ENCODE results near the gene SLC6A1. TPM values are rescaled to one million over a fixed set of nuclear protein-coding genes. Genes with fewer than 3 reads are reported as not detected.
A peak's percentile ranks its signal among the peaks of the same experiment; 100 is the strongest.

SLC6A1 gene
- total and polyA plus RNA-seq, 12 donors, result 0.55 to 2.7 (median 1.7) TPM

DNA sequence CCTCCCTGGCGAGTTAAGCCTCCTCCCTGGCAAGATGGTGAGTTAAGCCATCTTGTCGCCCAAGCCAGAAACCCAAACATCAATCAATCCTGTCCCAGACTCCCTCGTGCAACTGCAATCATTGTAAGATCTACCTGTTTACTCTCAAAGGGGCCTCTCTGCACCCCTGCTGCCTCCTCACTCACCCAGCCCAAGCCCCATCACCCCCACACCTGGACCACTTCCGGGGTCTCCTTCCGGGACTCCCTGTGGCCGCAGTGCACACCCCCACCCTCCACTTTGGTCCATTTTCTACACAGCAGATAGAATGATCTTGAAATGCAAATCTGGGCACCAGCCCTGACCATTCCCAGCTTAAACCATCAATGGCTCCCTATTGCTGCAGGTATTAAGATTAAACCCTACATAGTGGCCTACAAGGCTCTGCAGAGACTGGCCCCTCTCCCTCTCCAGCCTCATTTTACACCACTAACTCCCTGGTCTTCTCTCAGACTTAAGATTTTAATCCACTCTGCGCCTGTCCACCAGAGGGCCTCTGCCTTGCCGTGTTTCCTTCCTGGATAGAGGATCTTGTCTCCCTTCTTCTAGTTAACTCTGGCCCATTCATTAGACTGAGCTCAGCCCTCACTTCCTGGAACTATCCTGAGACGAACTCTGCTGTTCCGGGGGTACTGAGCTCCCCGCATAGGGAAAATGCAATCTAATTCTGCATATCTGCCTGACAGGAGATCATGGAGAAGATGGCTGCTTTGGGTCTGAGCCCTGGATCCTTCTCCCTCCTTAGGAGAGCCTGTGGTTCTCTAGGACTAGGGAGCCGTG is 41.9 kb upstream of the SLC6A1 start:
- H3K4me3 ChIP-seq, result peak overlapping the region in 3 of 10 donors; percentile 13 to 32 (median 17)
- H3K4me1 ChIP-seq, result peaks cover 0 to 19% (median 4%) of the 10 kb centered on the region in 9 donors
- intact Hi-C loops (cut with DNase I), result loop anchor here in 1 of 10 donors (2.0 kb wide), 1 partner anchor 108 kb away; no protein-coding TSS in a partner anchor
- peak in 1 of 2 donors; percentile 26 for DNase-seq
- peaks cover 0 to 64% (median 12%) of the 10 kb centered on the region in 7 donors for H3K27me3 ChIP-seq
- peak in 6 of 8 donors; percentile 51 to 66 (median 56) for ATAC-seq
- no peak overlapping the region for H3K27ac ChIP-seq
- no peaks in the 10 kb centered on the region for H3K36me3 ChIP-seq
- H3K9me3 ChIP-seq, result no peaks in the 10 kb centered on the region
- 52 to 53% methylated on average over 12 of the region's 12 CpGs for WGBS, 2 donors
- TF ChIP-seq, protein P1, sequence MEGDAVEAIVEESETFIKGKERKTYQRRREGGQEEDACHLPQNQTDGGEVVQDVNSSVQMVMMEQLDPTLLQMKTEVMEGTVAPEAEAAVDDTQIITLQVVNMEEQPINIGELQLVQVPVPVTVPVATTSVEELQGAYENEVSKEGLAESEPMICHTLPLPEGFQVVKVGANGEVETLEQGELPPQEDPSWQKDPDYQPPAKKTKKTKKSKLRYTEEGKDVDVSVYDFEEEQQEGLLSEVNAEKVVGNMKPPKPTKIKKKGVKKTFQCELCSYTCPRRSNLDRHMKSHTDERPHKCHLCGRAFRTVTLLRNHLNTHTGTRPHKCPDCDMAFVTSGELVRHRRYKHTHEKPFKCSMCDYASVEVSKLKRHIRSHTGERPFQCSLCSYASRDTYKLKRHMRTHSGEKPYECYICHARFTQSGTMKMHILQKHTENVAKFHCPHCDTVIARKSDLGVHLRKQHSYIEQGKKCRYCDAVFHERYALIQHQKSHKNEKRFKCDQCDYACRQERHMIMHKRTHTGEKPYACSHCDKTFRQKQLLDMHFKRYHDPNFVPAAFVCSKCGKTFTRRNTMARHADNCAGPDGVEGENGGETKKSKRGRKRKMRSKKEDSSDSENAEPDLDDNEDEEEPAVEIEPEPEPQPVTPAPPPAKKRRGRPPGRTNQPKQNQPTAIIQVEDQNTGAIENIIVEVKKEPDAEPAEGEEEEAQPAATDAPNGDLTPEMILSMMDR (IDR thresholded peaks at IDR 0.05), result peak; percentile 25 to 63 (median 53)

DNA sequence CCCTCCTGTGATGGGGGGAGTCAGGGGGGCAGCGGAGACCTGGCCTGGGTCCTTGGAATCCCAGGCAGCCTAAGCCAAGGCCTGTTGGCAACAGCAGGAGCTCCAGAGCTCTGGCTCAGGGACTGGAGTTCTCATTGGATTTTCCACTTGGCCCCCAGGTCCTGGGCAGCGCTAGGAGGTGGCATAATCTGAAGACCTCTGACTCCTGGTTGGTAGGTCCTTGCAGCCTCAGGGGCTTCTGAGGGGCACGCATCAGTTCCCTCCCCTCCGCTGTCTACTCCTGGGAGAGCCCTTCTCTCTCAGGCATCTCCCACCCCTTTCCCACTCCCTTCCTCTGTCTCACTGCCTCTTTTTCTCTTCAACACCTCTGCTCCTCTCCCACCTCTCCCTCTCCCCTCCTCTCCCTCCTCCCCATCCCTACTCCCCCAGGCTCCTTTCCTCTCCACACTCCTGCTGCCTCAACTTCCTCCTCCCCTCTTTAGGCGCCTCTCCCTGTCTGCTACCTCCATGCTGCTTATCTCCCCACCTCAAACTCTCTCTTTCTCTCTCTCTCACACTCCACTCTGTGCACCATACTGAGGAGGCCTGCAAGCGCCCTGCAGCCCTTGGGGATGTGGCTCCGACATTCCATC is 41.1 kb upstream of the SLC6A1 start:
- ATAC-seq, result no peak
- peaks cover 0 to 26% (median 6%) of the 10 kb centered on the region in 9 donors for H3K4me1 ChIP-seq
- peak overlapping the region in 3 of 10 donors; percentile 13 to 32 (median 17) for H3K4me3 ChIP-seq
- TF ChIP-seq, protein P1 (IDR thresholded peaks at IDR 0.05), result no peak
- 69 to 81% methylated on average over 7 of the region's 7 CpGs for WGBS, 2 donors
- DNase-seq, result no peak
- peaks cover 0 to 57% (median 12%) of the 10 kb centered on the region in 7 donors for H3K27me3 ChIP-seq
- no peaks in the 10 kb centered on the region for H3K9me3 ChIP-seq
- no peaks in the 10 kb centered on the region for H3K36me3 ChIP-seq
- intact Hi-C loops (cut with DNase I), result loop anchor here in 1 of 10 donors (2.0 kb wide), 1 partner anchor 107 kb away; no protein-coding TSS in a partner anchor
- H3K27ac ChIP-seq, result no peak overlapping the region

DNA sequence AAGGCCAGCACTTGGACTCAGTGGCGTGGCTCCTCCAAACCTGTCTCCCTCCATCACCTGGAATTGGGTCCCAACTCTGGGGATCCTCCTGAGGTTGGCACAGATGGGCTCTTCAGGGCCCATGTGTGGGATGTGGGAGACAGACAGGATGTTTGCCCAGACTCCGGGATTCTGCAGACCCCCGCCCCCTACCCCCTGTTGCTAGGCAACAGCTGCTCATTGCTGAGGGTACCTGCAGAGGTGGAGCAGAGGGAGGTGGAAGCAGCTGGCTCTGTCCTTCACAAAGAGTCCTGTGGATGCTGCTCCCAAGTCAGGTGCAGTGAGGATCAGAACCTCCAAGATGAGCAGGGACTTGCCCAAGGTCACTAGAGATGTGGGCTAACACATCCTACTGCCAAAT is 40.0 kb upstream of the SLC6A1 start:
- intact Hi-C loops (cut with DNase I), result no loop called here

DNA sequence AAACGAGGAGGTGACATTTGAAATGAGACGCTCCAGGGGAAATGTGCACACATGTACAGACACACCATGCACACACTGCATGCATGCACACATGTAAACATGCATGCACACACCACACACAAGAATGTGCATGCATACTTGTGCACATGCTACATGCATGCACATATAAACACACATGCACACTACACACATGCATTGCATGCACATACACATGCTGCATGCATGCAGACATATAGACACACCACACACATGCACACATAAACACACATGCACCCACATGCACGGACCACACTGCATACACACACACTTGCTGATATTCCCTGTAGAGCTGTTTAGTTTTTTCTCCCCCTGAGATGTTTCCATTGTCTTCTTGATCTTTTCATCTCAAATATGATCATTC is 37.8 kb upstream of the SLC6A1 start:
- no peaks in the 10 kb centered on the region for H3K36me3 ChIP-seq
- H3K4me3 ChIP-seq, result no peak overlapping the region
- intact Hi-C loops (cut with DNase I), result no loop called here
- WGBS, 2 donors, result 76 to 84% methylated on average over 3 of the region's 3 CpGs
- TF ChIP-seq, protein P1 (IDR thresholded peaks at IDR 0.05), result no peak
- peaks cover 0 to 27% (median 6%) of the 10 kb centered on the region in 7 donors for H3K27me3 ChIP-seq
- H3K27ac ChIP-seq, result no peak overlapping the region
- DNase-seq (no peak), ATAC-seq (no peak)
- no peaks in the 10 kb centered on the region for H3K9me3 ChIP-seq
- H3K4me1 ChIP-seq, result peaks cover 0 to 44% (median 26%) of the 10 kb centered on the region in 9 donors

More for the DNA sequence above, 40.0 kb upstream of the SLC6A1 start:
- H3K36me3 ChIP-seq, result no peaks in the 10 kb centered on the region
- H3K4me1 ChIP-seq, result peaks cover 0 to 37% (median 18%) of the 10 kb centered on the region in 9 donors
- H3K27me3 ChIP-seq, result peaks cover 0 to 48% (median 12%) of the 10 kb centered on the region in 7 donors
- DNase-seq (no peak), ATAC-seq (no peak)
- H3K27ac ChIP-seq, result no peak overlapping the region
- no peaks in the 10 kb centered on the region for H3K9me3 ChIP-seq
- WGBS, 2 donors, result 63% methylated on average over 3 of the region's 3 CpGs
- H3K4me3 ChIP-seq, result no peak overlapping the region
- TF ChIP-seq, protein P1 (IDR thresholded peaks at IDR 0.05), result no peak
